WTC11 (cell line): ENCODE results near the gene KSR2. TPM values are rescaled to one million over a fixed set of nuclear protein-coding genes. Genes with fewer than 3 reads are reported as not detected.

Source experiments
- ATAC-seq: fragments of 200-7000 bp; cut with Tn5 transposase; 2 replicates; pipeline ENCODE4 v1.10.0; 2021; ENCODE audit warnings: mild to moderate bottlenecking, moderate library complexity
- CTCF ChIA-PET: fragments of 300-600 bp; sonication (Branson Sonifier 250); formaldehyde crosslinking; loops from one replicate; lab custom pipeline; 2021; ENCODE audit warnings: antibody characterized with exemption; lab: Charles Lee
- POLR2A ChIA-PET: fragments of 350-600 bp; sonication (Branson Sonifier 250); formaldehyde crosslinking; loops from one replicate; lab custom pipeline; 2021; ENCODE audit warnings: antibody characterized with exemption; lab: Charles Lee
- DNase-seq: peaks from one replicate; pipeline ENCODE4 v3.0.0; 2021; ENCODE audit warnings: low spot score
- H3K27ac Mint-ChIP-seq: 2 replicates; pipeline ENCODE4 v1.8.0; 2021; ENCODE audit warnings: mixed read lengths
- H3K27me3 Mint-ChIP-seq: 2 replicates; pipeline ENCODE4 v1.8.0; 2021; ENCODE audit warnings: low read depth, mild to moderate bottlenecking, moderate library complexity, mixed read lengths
- H3K36me3 Mint-ChIP-seq: 2 replicates; pipeline ENCODE4 v1.8.0; 2021; ENCODE audit warnings: mixed read lengths
- H3K4me1 Mint-ChIP-seq: 2 replicates; pipeline ENCODE4 v1.8.0; 2022; ENCODE audit warnings: mixed read lengths
- H3K4me3 Mint-ChIP-seq: 2 replicates; pipeline ENCODE4 v1.8.0; 2021; ENCODE audit warnings: mild to moderate bottlenecking, moderate library complexity, mixed read lengths
- H3K9me3 Mint-ChIP-seq: 2 replicates; pipeline ENCODE4 v1.8.0; 2021; ENCODE audit warnings: mixed read lengths
- CREM ChIP-seq: sonication (generic); formaldehyde crosslinking; IDR thresholded peaks from 2 replicates; pipeline ENCODE4 v1.8.1; 2022; ENCODE audit warnings: mild to moderate bottlenecking, missing genetic modification reagents, moderate library complexity
- E2F4 ChIP-seq: sonication (generic); formaldehyde crosslinking; IDR thresholded peaks from 2 replicates; pipeline ENCODE4 v1.8.1; 2022; ENCODE audit warnings: low read depth, mild to moderate bottlenecking, moderate library complexity, missing genetic modification reagents, borderline replicate concordance
- E2F5 ChIP-seq: sonication (generic); formaldehyde crosslinking; IDR thresholded peaks from 2 replicates; pipeline ENCODE4 v1.8.1; 2022; ENCODE audit warnings: mild to moderate bottlenecking, moderate library complexity, missing genetic modification reagents
- ESRRA ChIP-seq: sonication (generic); formaldehyde crosslinking; IDR thresholded peaks from 2 replicates; pipeline ENCODE4 v1.8.1; 2022; ENCODE audit warnings: mild to moderate bottlenecking, missing genetic modification reagents, borderline replicate concordance
- ETV6 ChIP-seq: sonication (generic); formaldehyde crosslinking; IDR thresholded peaks from 2 replicates; pipeline ENCODE4 v1.8.1; 2022; ENCODE audit warnings: mild to moderate bottlenecking, missing genetic modification reagents
- FOXK1 ChIP-seq: sonication (generic); formaldehyde crosslinking; IDR thresholded peaks from 2 replicates; pipeline ENCODE4 v1.8.0; 2022; ENCODE audit warnings: mild to moderate bottlenecking, moderate library complexity, missing genetic modification reagents
- FOXP4 ChIP-seq: sonication (generic); formaldehyde crosslinking; IDR thresholded peaks from 2 replicates; pipeline ENCODE4 v1.8.0; 2022; ENCODE audit warnings: mild to moderate bottlenecking, missing genetic modification reagents
- GABPB1 ChIP-seq: sonication (generic); formaldehyde crosslinking; IDR thresholded peaks from 2 replicates; pipeline ENCODE4 v1.8.1; 2023; ENCODE audit warnings: mild to moderate bottlenecking, missing genetic modification reagents
- HMGXB4 ChIP-seq: sonication (generic); formaldehyde crosslinking; IDR thresholded peaks from 2 replicates; pipeline ENCODE4 v1.8.1; 2023; ENCODE audit warnings: mild to moderate bottlenecking, moderate library complexity, missing genetic modification reagents
- JUN ChIP-seq: sonication (generic); formaldehyde crosslinking; IDR thresholded peaks from 2 replicates; pipeline ENCODE4 v1.8.0; 2023; ENCODE audit warnings: mild to moderate bottlenecking, missing genetic modification reagents
- MAX ChIP-seq: sonication (generic); formaldehyde crosslinking; IDR thresholded peaks from 2 replicates; pipeline ENCODE4 v1.8.0; 2022; ENCODE audit warnings: mild to moderate bottlenecking, missing genetic modification reagents
- MYBL2 ChIP-seq: sonication (generic); formaldehyde crosslinking; IDR thresholded peaks from 2 replicates; pipeline ENCODE4 v1.8.1; 2023; ENCODE audit warnings: mild to moderate bottlenecking, moderate library complexity, missing genetic modification reagents
- NR2C2 ChIP-seq: sonication (generic); formaldehyde crosslinking; IDR thresholded peaks from 2 replicates; pipeline ENCODE4 v1.8.0; 2022; ENCODE audit warnings: mild to moderate bottlenecking, missing genetic modification reagents
- PRDM15 ChIP-seq: sonication (generic); formaldehyde crosslinking; IDR thresholded peaks from 2 replicates; pipeline ENCODE4 v1.8.0; 2022; ENCODE audit warnings: missing genetic modification reagents
- SMAD3 ChIP-seq: sonication (generic); formaldehyde crosslinking; IDR thresholded peaks from 2 replicates; pipeline ENCODE4 v1.8.0; 2022; ENCODE audit warnings: missing genetic modification reagents, mild to moderate bottlenecking, borderline replicate concordance
- SP1 ChIP-seq: sonication (generic); formaldehyde crosslinking; conservative IDR thresholded peaks from 2 replicates; pipeline ENCODE4 v1.8.1; 2022; ENCODE audit warnings: missing genetic modification reagents
- ZBTB43 ChIP-seq: sonication (generic); formaldehyde crosslinking; IDR thresholded peaks from 2 replicates; pipeline ENCODE4 v1.8.1; 2023; ENCODE audit warnings: mild to moderate bottlenecking, missing genetic modification reagents
- ZNF232 ChIP-seq: sonication (generic); formaldehyde crosslinking; IDR thresholded peaks from 2 replicates; pipeline ENCODE4 v1.8.0; 2022; ENCODE audit warnings: mild to moderate bottlenecking, missing genetic modification reagents
- ZNF423 ChIP-seq: fragments of 250-450 bp; sonication (Bioruptor Pico); IDR thresholded peaks from 2 replicates; pipeline ENCODE4 v2.1.2; 2022; ENCODE audit warnings: mild to moderate bottlenecking, moderate library complexity
- ZNF671 ChIP-seq: fragments of 250-450 bp; sonication (Bioruptor Pico); IDR thresholded peaks from 2 replicates; pipeline ENCODE4 v1.8.0; 2021; ENCODE audit warnings: mild to moderate bottlenecking
- total RNA-seq: library from RNA; stranded (reverse); gene quantifications from 3 replicates; pipeline ENCODE4 v1.2.3, GENCODE V29; 2021

The KSR2 gene
- total RNA-seq, 1 experiment from 2014 or later = 2.4 TPM

GRCh38 chr12:118017926-118018325, 49.1 kb upstream of the KSR2 start (continued):
- TF ChIP-seq PRDM15 (CRISPR knock-in tag) = no peak

GRCh38 chr12:118016424-118017264, 47.9 kb upstream of the KSR2 start, which contains the start of gene RFC5:
TSS of gene RFC5 (plus strand) at chr12:118016703. CDS start at chr12:118016828, 125 bp downstream.
- Mint-ChIP-seq H3K27ac (peak within 1 kb of the TSS; percentile 82), H3K9me3 (peaks cover 3% of the 10 kb centered on the region; the same call in 1 of the 2 replicates), H3K36me3 (peaks cover 33% of the 10 kb centered on the region), H3K4me3 (peak within 1 kb of the TSS; percentile 93), H3K4me1 (peaks cover 18% of the 10 kb centered on the region), H3K27me3 (no peaks in the 10 kb centered on the region; the same call in none of the 2 replicates)
- CTCF ChIA-PET = interaction anchor here (0.6 to 2.5 kb wide), 5 partner anchors 109 to 167 kb away, joined by 3 to 25 read pairs (median 7); no protein-coding TSS in a partner anchor
- DNase-seq (peak; percentile 99), ATAC-seq (peak; percentile 97)
- POLR2A ChIA-PET = interaction anchor here (0.5 to 0.8 kb wide), 3 partner anchors 29 to 142 kb away, joined by 3 to 4 read pairs (median 3); no protein-coding TSS in a partner anchor
- TF ChIP-seq FOXK1 (CRISPR knock-in tag) = peak; percentile 49; the same call in 1 of the 2 replicates
- TF ChIP-seq NR2C2 (CRISPR knock-in tag) = no peak
- TF ChIP-seq HMGXB4 = peak; percentile 50
- TF ChIP-seq ZNF423 (CRISPR knock-in tag) = no peak
- peak; percentile 71; the same call in 1 of the 2 replicates for TF ChIP-seq ZBTB43 (CRISPR knock-in tag)
- TF ChIP-seq GABPB1 (CRISPR knock-in tag) = peak; percentile 70
- peak; percentile 86 for TF ChIP-seq MYBL2 (CRISPR knock-in tag)
- peak; percentile 99 for TF ChIP-seq E2F5 (CRISPR knock-in tag)
- peak; percentile 81 for TF ChIP-seq ETV6 (CRISPR knock-in tag)
- no peak for TF ChIP-seq ZNF671 (CRISPR knock-in tag)
- TF ChIP-seq ZNF232 (CRISPR knock-in tag) = peak; percentile 80
- no peak for TF ChIP-seq ESRRA
- 0 out of 2 replicates have a peak, but pooled peaks have one; percentile 73 for TF ChIP-seq FOXP4 (CRISPR knock-in tag)
- TF ChIP-seq SP1 (CRISPR knock-in tag) = peak; percentile 96
- TF ChIP-seq E2F4 (CRISPR knock-in tag) = peak; percentile 78; the same call in 1 of the 2 replicates
- peak; percentile 85 for TF ChIP-seq MAX
- 0 out of 2 replicates have a peak, but pooled peaks have one; percentile 30 for TF ChIP-seq JUN (CRISPR knock-in tag)
- TF ChIP-seq SMAD3 = 0 out of 2 replicates have a peak, but pooled peaks have one; percentile 67
- TF ChIP-seq CREM = peak; percentile 71; the same call in 1 of the 2 replicates
